Fibroblast of skin of right quadriceps (primary cell): ENCODE data around the gene CTNNA2.
"Not testable (repeated sequence)": the region's sequence is repeated elsewhere in the genome, so short reads cannot be mapped to it uniquely, and the experiment has no call there.

Source experiments
- DNase-seq: peaks from one replicate; pipeline ENCODE4 v3.0.0-alpha.2; 2013

Gene CTNNA2

DNA sequence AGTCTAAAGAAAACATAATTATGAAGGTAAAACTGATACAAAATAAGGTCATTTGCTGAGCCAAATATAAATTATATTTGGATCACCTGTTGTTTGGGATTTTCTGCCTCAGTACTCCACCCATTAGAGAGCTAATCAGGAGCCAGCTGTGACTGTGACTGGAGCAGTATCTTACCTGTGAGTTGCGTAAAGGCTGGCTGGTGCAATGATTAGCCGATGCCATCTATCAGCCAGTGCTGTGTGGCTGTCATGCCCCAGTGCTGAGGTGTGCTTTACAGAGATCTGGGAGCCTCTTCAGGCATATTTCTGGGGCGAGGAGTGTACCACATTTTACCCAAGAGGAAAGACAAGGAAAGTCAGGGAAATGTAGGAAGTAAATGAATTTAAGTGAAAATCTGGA lies 599.9 kb downstream of the CTNNA2 start:
- DNase-seq, result no peak

DNA sequence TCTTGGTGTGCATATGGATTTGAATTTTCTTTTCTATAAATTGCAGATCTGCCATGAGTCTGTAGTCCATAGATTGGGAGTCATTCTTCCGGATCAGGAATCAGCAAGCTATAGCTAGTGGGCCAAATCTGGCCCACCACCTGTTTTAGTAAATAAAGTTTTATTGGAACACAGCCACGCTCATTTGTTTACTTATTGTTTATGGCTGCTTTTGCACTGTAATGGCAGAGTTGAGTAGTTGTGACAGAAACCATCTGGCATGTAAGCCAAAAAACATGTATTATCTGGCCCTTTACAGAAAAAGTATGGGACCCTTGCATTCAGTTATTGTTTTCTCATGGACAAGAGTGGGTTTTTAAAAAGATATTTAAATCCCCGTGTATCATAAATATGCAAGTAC lies 600.5 kb downstream of the CTNNA2 start:
- DNase-seq, result no peak

GRCh38 chr2:80114812-80115211 lies 602.0 kb downstream of the CTNNA2 start:
- DNase-seq, result no peak

DNA sequence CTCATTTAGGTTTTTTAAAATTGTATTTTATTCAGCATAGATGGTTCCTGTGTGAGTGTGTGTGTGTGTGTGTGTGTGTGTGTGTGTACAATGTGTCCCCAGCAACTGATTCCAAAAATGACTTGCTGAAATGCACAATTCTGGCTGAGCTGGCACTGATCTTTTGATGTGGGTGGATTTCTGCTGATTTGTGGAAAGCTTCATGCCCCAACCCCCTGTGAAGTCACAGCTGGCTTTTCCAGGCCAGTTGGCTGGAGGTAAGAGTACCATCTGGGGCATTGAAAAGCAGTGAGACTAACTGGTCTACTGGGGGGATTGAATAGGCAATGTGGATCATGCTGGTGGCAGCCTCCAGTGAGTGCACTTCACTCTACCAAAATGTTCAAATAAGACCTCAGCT lies 604.5 kb downstream of the CTNNA2 start:
- DNase-seq, result no peak

- no peak for DNase-seq
Observed at GRCh38 chr2:80120866-80121265, 608.0 kb downstream of the CTNNA2 start.

GRCh38 chr2:80122675-80123074 lies 609.8 kb downstream of the CTNNA2 start:
- no peak for DNase-seq

DNA sequence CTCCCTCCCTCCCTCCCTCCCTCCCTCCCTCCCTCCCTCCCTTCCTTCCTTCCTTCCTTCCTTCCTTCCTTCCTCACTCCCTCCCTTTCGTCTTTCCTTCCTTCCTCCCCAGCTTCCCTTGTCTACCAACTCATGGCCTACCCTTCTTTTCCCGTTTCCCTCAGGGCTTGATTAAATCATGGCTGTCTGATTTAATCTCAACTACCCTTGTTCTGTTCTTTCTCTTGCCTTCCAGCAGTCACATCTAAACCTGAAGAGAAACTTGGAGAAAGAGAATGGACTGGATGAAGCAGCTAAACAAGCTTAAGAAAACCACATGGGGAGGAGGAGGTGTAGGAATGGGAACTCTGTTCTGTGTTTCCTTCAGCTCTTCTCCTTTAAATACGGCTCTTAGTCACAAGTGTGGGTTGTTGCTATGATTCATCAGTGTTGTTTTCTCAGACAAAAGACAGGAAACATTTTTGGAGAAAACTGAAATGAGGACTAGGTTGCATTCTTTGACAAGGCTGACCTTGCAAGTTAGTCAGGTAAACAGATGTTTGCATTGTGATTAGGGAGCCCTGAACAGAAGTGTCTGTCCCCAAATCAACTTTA lies 613.8 kb downstream of the CTNNA2 start:
- DNase-seq, result peak; percentile 60

DNA sequence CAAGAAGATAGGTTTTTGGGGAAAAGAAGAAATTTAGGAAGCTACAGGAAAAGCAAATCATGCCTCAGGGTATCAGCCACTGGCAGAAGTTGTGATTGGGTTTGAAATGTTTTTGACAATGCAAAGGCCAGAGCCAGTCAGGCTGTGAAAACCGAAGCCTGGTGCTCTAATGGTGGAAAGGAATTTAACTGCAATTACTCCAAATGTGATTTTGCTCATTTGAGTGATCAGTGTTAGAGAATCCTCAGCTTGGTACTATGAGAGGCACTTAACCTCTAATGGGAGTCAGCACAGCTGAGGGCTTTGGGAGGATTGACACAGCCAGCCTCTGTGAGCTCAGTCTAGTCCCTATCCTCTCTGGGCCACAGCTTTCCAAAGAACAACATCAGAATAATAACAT lies 615.2 kb downstream of the CTNNA2 start:
- DNase-seq, result no peak

DNA sequence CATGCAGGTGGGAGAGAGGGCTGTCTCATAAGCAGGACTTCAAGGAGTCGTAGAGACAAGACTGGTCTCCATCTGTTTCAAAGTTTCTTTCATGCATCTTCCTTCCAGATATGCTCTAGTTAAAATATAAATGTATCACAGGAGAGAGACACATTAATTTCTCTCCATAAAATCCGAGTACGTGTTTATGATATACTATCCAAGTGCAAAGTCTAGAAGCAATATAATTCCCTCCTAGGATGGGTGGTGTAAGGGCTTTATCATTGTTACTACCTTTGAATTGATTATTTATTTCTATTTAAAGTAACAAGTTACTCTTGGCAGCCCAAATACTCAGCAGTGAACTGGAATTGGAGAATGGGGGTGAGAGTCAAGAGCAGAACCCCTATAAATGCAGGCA lies 619.4 kb downstream of the CTNNA2 start:
- no peak for DNase-seq

DNA sequence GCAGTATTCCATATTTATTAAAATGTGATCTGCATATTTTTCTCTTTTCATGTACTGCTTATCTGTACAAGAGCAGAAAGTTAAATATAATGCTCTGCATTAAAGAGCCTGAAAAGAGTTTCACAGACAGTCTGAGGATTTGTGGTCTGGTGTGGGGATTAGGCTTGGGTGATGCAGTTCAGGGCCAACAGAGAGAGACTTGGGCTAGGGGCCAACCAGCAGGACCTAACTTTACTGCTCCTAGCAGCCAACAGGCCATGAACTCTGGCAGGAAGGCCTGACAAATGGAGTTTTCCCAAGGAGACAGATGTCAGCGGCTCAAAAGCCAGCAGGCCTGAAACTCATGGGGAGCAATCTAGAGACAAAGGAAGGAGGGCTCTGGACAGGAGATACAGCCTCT lies 622.1 kb downstream of the CTNNA2 start:
- DNase-seq, result no peak

DNA sequence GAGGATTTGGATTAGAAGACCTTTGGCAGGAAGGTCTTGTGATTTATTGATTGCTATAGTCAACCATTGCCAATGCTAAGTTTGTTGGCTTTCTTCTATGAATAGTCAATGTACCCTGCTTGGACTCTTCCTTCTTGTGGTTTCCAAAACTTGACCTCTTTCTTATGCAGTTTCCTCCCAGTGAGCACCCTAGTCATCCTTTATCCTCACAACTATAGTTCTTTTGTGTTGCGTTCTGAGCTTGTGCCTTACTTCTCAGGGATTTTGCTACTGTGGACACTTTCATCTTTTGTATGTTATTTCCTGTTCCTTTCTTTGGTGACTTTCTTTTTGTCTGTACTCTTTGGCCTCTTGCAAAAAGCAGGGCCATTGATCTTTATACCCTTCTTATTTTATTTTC lies 623.5 kb downstream of the CTNNA2 start:
- no peak for DNase-seq

DNA sequence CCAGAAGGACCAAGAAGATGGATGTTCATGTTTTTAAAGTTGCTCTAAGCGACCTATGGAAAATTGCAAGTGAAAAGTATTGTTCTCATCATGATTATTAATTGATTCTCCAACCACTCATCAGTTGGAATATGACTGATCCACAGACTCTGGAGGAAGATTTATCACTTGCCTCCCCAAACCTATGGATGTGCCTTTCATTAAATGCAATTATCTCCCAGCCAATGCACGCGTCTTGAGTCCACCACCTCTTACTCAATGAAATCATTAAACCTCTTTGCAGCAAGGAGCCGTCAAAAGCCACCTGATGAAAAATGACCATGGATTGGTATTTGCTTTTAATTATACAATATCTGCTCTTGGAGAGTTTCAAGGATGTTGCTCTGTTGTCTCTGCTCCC lies 626.1 kb downstream of the CTNNA2 start:
- no peak for DNase-seq

GRCh38 chr2:80141007-80141726 lies 628.3 kb downstream of the CTNNA2 start:
- peak; percentile 11 for DNase-seq

DNA sequence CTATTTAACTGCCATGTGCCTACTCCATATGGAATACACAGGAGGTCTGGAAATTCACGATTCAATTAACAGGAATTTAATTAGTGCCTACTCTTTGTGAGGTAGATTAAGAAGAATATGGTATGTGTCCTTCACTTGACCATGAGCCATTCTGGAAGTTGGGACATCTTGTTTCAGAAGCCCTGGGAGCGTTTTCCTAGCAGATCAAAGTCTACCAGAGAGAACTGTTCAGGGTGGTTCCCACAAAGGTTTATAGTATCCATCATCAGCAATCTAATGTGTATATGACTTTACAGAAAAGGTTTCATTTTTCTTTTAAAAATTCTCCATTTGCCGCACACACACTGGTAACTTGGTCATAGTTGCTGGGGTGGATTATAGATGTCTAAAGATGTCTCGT lies 632.6 kb downstream of the CTNNA2 start:
- no peak for DNase-seq

DNA sequence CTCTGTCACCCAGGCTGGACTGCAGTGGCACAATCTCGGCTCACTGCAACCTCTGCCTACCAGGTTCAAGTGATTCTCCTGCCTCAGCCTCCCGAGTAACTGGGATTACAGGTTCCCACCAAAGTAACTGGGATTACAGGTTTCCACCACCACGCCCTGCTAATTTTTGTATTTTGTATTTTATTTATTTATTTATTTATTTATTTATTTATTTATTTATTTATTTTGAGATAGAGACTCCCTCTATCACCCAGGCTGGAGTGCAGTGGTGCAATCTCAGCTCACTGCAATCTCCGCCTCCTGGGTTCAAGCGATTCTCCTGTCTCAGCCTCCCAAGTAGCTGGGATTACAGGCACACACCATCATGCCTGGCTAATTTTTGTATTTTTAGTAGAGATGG lies 633.9 kb downstream of the CTNNA2 start:
- not testable (repeated sequence) for DNase-seq

DNA sequence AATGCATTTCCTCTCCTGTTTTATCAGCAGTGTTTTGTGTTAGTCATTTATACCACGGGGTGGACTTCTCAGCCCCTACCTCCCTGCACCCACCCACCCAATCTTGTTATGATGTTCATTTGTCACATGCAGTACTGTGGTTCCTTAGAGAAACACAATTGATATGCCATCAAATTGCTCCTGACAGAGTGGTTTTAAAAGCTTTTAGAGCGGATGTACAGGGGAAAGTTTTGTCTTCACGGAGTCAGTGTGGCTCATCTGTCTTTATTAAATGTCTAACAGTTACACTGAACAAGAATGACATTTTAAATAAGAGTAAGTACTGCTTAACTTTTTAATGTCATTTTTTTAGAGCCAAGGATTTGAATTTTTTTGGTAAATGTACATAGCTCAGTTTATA lies 634.8 kb downstream of the CTNNA2 start:
- DNase-seq, result no peak

DNA sequence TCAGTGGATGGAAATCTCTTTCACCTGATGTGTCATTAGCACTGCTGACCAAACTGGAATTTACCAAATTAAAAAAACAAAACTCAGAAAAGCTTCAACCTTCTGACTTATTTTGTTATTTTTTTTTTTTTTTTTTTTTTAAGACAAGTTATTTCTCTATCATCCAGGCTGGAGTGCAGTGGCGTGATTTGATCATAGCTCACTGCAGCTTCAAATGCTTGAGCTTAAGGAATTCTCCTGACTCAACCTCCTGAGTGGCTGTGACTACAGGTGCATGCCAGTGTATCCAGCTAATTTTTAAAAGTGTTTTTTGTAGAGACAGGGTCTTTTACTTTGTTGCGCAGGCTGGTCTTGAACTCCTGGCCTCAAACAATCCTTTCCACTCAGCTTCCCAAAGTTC lies 636.1 kb downstream of the CTNNA2 start:
- no peak for DNase-seq

- no peak for DNase-seq
Observed at GRCh38 chr2:80149991-80150390, 637.1 kb downstream of the CTNNA2 start.

GRCh38 chr2:80151248-80151647 lies 638.4 kb downstream of the CTNNA2 start:
- DNase-seq, result no peak

- no peak for DNase-seq
Observed at GRCh38 chr2:80151651-80152050, 638.8 kb downstream of the CTNNA2 start.

GRCh38 chr2:80153151-80153550 lies 640.3 kb downstream of the CTNNA2 start:
- DNase-seq, result peak; percentile 16

DNA sequence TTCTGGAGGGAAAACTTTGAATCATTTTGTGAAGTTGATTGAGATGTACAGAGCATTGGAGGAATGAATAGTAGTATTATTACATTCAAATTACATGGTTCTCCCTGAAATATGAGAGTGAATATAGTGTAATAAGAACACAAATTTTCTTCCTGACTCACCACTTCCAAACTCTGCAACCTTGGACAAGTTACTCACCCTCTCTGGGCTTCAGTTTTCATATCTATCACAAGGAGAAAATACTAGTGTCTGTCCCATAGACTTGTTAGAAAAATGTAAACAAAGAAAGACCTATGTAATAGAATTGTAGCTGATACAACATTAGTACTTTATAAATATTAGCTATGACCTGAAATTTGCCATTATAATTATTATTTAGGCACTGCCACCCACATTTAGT lies 640.9 kb downstream of the CTNNA2 start:
- no peak for DNase-seq

GRCh38 chr2:80154231-80154915 lies 641.5 kb downstream of the CTNNA2 start:
- no peak for DNase-seq

- DNase-seq, result no peak
Observed at GRCh38 chr2:80164375-80164774, 651.5 kb downstream of the CTNNA2 start.
